ENCODE results near the gene P3H3.

P3H3 gene

GRCh38 chr12:6827437-6827911, 733 bp upstream of the P3H3 start (continued):
- TF ChIP-seq ZNF707 (tag by site-specific recombination; IDR thresholded peaks at IDR 0.05), result no peak
- no peak for TF ChIP-seq ZNF529 (tag by site-specific recombination; IDR thresholded peaks at IDR 0.05; ENCODE audit: insufficient replicate concordance)
- TF ChIP-seq ZBTB26 (tag by site-specific recombination; optimal IDR thresholded peaks at IDR 0.05), result no peak
- TF ChIP-seq ZXDB (tag by site-specific recombination; IDR thresholded peaks at IDR 0.05), result peak; percentile 83
- no peak for TF ChIP-seq ZNF404 (tag by site-specific recombination; IDR thresholded peaks at IDR 0.05)
- TF ChIP-seq ZNF341 (tag by site-specific recombination; IDR thresholded peaks at IDR 0.05; ENCODE audit: low read depth), result no peak
- 0 out of 2 replicates have a peak, but pooled peaks have one; percentile 23 for TF ChIP-seq SP7 (tag by site-specific recombination; IDR thresholded peaks at IDR 0.05)
- TF ChIP-seq ZNF501 (tag by site-specific recombination; IDR thresholded peaks at IDR 0.05), result 0 out of 2 replicates have a peak, but pooled peaks have one; percentile 38
- peak; percentile 48; the same call in 1 of the 2 replicates for TF ChIP-seq EGR2 (tag by site-specific recombination; IDR thresholded peaks at IDR 0.05; ENCODE audit: low read depth)
- TF ChIP-seq SCRT2 (tag by site-specific recombination; IDR thresholded peaks at IDR 0.05), result no peak
- TF ChIP-seq ZNF302 (tag by site-specific recombination; IDR thresholded peaks at IDR 0.05; ENCODE audit: low read depth), result no peak
- no peak for TF ChIP-seq ZNF704 (tag by site-specific recombination; IDR thresholded peaks at IDR 0.05)
- TF ChIP-seq ZNF157 (tag by site-specific recombination; IDR thresholded peaks at IDR 0.05), result no peak
- no peak for TF ChIP-seq ZBTB21 (tag by site-specific recombination; IDR thresholded peaks at IDR 0.05)
- no peak for TF ChIP-seq AEBP2 (tag by site-specific recombination; IDR thresholded peaks at IDR 0.05; ENCODE audit: borderline replicate concordance)
- TF ChIP-seq IKZF3 (tag by site-specific recombination; IDR thresholded peaks at IDR 0.05), result peak; percentile 61; the same call in 1 of the 2 replicates
- TF ChIP-seq ZNF169 (tag by site-specific recombination; IDR thresholded peaks at IDR 0.05), result no peak
- no peak for TF ChIP-seq ZNF202 (tag by site-specific recombination; IDR thresholded peaks at IDR 0.05; ENCODE audit: borderline replicate concordance)
- no peak for TF ChIP-seq ZNF423 (tag by site-specific recombination; IDR thresholded peaks at IDR 0.05)
- no peak for TF ChIP-seq ZNF133 (tag by site-specific recombination; IDR thresholded peaks at IDR 0.05)
- no peak for TF ChIP-seq ZNF37A (tag by site-specific recombination; IDR thresholded peaks at IDR 0.05)
- TF ChIP-seq ZFP3 (tag by site-specific recombination; IDR thresholded peaks at IDR 0.05; ENCODE audit: low read depth), result no peak
- no peak for TF ChIP-seq TCF7L2 (IDR thresholded peaks at IDR 0.05; ENCODE audit: borderline replicate concordance, low read depth, low read length)
- TF ChIP-seq HOXD13 (CRISPR knock-in tag; IDR thresholded peaks at IDR 0.05; ENCODE audit: borderline replicate concordance), result no peak
- TF ChIP-seq ZNF311 (tag by site-specific recombination; IDR thresholded peaks at IDR 0.05; ENCODE audit: borderline replicate concordance), result no peak
- no peak for TF ChIP-seq ZNF776 (tag by site-specific recombination; IDR thresholded peaks at IDR 0.05; ENCODE audit: borderline replicate concordance)
- no peak for TF ChIP-seq ZNF121 (tag by site-specific recombination; IDR thresholded peaks at IDR 0.05)
- TF ChIP-seq PRDM10 (tag by site-specific recombination; IDR thresholded peaks at IDR 0.05), result no peak
- peak; percentile 74 for TF ChIP-seq ZFHX2 (tag by site-specific recombination; conservative IDR thresholded peaks at IDR 0.05)
- no peak for TF ChIP-seq ZNF146 (tag by site-specific recombination; IDR thresholded peaks at IDR 0.05)
- TF ChIP-seq FEZF1 (tag by site-specific recombination; IDR thresholded peaks at IDR 0.05), result no peak
- TF ChIP-seq ZNF561 (tag by site-specific recombination; IDR thresholded peaks at IDR 0.05; ENCODE audit: borderline replicate concordance), result no peak
